Coronary artery (tissue), 2 donors: ENCODE results near the gene SYT2.
A peak's percentile ranks its signal among the peaks of the same experiment; 100 is the strongest.

Experiments
- DNase-seq: peaks from one replicate; pipeline ENCODE4 v3.0.0-alpha.2; 2017; ENCODE audit warnings: low spot score
- H3K27ac ChIP-seq, 2 donors: fragments of 200-600 bp; sonication (generic); one replicate each; pipeline ENCODE4 v1.5.1; 2016 to 2019
- H3K4me3 ChIP-seq: fragments of 200-600 bp; sonication (generic); 2 replicates; pipeline ENCODE4 v1.5.1; 2016; ENCODE audit warnings: mild to moderate bottlenecking, moderate library complexity
- CTCF ChIP-seq: fragments of 200-600 bp; sonication (generic); IDR thresholded peaks from one replicate; pipeline ENCODE4 v1.5.1; 2019; ENCODE audit warnings: antibody characterized with exemption

SYT2 gene

GRCh38 chr1:202579806-202580205 lies 130.4 kb downstream of the SYT2 start:
- DNase-seq = peak; percentile 8
- TF ChIP-seq CTCF = no peak

DNA sequence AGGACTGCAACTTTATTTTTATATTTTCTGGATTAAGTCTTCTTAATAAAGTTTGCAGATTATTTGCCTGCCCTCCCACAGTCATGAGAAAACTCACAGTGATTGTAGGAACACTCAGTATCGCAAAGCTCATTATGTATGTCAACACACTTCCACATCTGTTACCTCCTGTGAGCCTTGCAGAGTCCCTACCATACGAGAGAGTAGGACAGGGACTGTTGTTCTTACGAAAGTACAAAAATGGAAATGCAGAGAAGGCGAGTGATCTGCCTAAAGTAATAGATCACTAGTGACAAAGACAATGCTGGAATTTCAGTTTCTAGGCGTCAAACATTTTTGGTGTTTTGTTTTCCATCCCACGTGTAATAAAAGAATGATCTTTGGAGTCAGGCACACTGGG lies 131.7 kb downstream of the SYT2 start:
- Histone ChIP-seq H3K4me3 (no peak overlapping the region), H3K27ac (peak overlapping the region; percentile 29 to 62)
- no peak for DNase-seq
- no peak for TF ChIP-seq CTCF

More at GRCh38 chr1:202579806-202580205, 130.4 kb downstream of the SYT2 start:
- Histone ChIP-seq H3K4me3 (no peak overlapping the region), H3K27ac (peak overlapping the region; percentile 0 to 75)

- H3K27ac ChIP-seq = peak overlapping the region; percentile 29 to 62
- no peak for DNase-seq
- no peak for TF ChIP-seq CTCF
- H3K4me3 ChIP-seq = no peak overlapping the region
These were observed 132.2 kb downstream of the SYT2 start for GRCh38 chr1:202578001-202578504.

- TF ChIP-seq CTCF = no peak
- Histone ChIP-seq H3K4me3 (no peak overlapping the region), H3K27ac (peak overlapping the region; percentile 29 to 62)
- no peak for DNase-seq
These were observed 132.9 kb downstream of the SYT2 start for GRCh38 chr1:202577381-202577780.

DNA sequence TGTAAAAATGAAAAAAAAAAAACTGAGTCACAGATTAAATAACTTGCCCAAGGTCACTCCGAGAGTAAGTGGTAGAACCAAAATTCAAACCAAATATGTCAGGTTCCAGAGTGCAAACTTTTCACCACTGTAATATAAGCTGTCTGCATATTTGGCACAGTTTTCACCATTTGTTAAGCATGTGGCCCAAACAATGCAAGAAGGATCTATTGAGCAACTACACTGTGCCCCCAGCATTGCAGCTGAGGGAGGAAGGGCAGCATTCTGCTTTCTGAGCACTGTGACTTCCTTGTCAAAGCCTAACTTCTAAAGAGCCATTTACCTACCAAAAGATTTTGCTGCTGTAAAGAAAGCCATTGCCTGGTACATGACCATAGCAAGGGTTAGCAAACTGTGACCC lies 133.4 kb downstream of the SYT2 start:
- Histone ChIP-seq H3K4me3 (no peak overlapping the region), H3K27ac (peak overlapping the region in 1 of 2 donors; percentile 62)
- DNase-seq = no peak
- no peak for TF ChIP-seq CTCF

GRCh38 chr1:202575918-202576653 lies 134.2 kb downstream of the SYT2 start:
- no peak for DNase-seq
- no peak for TF ChIP-seq CTCF
- peak overlapping the region; percentile 10 to 40 for H3K27ac ChIP-seq
- no peak overlapping the region for H3K4me3 ChIP-seq

- Histone ChIP-seq H3K4me3 (no peak overlapping the region), H3K27ac (peak overlapping the region in 1 of 2 donors; percentile 35)
- no peak for TF ChIP-seq CTCF
- no peak for DNase-seq
These were observed 137.4 kb downstream of the SYT2 start for GRCh38 chr1:202572867-202573266.
